MM.1S (cell line): ENCODE data around the gene KIRREL3.

Experiments used
- EZH2phosphoT487 ChIP-seq: fragments of 300-600 bp; sonication (generic); IDR thresholded peaks from 2 replicates; pipeline ENCODE4 v1.6.1; 2018; ENCODE audit warnings: antibody characterized with exemption, low read length
- TF ChIP-seq, protein P1 (sequence below): fragments of 300-600 bp; sonication (generic); IDR thresholded peaks from 2 replicates; pipeline ENCODE4 v1.5.1; 2016; ENCODE audit warnings: antibody characterized with exemption, low read length, mixed read lengths

GRCh38 chr11:126451211-126451802, 549.3 kb downstream of the KIRREL3 start:
- TF ChIP-seq, protein P1, sequence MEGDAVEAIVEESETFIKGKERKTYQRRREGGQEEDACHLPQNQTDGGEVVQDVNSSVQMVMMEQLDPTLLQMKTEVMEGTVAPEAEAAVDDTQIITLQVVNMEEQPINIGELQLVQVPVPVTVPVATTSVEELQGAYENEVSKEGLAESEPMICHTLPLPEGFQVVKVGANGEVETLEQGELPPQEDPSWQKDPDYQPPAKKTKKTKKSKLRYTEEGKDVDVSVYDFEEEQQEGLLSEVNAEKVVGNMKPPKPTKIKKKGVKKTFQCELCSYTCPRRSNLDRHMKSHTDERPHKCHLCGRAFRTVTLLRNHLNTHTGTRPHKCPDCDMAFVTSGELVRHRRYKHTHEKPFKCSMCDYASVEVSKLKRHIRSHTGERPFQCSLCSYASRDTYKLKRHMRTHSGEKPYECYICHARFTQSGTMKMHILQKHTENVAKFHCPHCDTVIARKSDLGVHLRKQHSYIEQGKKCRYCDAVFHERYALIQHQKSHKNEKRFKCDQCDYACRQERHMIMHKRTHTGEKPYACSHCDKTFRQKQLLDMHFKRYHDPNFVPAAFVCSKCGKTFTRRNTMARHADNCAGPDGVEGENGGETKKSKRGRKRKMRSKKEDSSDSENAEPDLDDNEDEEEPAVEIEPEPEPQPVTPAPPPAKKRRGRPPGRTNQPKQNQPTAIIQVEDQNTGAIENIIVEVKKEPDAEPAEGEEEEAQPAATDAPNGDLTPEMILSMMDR = no peak
- no peak for TF ChIP-seq EZH2phosphoT487
